Measurements from ENCODE around the gene CYP3A7.
"Not testable (repeated sequence)": the region's sequence is repeated elsewhere in the genome, so short reads cannot be mapped to it uniquely, and the experiment has no call there.

The CYP3A7 gene

DNA sequence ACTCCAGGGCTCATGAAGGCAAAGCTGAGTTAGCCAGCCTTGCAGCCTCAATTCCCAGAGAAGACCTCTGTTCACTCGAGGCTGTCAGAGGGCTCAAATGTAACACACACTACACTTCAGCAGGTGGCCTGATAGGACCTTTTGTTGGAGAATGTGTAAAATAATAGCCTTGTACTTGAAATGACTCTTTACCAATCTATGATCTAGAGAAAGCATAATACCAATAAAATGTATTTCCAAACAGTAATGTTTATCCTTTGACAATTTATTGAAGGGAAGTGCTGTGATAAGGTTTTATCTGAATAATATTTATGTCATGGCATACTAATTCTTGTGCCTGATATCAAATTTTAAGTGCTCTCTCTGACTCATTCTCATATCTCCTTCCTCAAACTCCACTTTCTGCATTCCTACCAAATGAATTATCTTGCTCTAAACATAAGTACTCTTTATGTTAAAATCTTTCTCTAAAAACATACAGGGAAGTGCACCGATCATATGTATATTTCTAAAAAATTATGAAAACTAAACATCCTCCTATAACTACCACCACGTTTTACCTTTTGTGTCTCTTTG lies 20.9 kb downstream of the CYP3A7 start:
- Histone ChIP-seq H3K4me3 (no peak overlapping the region), H3K27ac (no peak overlapping the region)
- TF ChIP-seq, protein P1, sequence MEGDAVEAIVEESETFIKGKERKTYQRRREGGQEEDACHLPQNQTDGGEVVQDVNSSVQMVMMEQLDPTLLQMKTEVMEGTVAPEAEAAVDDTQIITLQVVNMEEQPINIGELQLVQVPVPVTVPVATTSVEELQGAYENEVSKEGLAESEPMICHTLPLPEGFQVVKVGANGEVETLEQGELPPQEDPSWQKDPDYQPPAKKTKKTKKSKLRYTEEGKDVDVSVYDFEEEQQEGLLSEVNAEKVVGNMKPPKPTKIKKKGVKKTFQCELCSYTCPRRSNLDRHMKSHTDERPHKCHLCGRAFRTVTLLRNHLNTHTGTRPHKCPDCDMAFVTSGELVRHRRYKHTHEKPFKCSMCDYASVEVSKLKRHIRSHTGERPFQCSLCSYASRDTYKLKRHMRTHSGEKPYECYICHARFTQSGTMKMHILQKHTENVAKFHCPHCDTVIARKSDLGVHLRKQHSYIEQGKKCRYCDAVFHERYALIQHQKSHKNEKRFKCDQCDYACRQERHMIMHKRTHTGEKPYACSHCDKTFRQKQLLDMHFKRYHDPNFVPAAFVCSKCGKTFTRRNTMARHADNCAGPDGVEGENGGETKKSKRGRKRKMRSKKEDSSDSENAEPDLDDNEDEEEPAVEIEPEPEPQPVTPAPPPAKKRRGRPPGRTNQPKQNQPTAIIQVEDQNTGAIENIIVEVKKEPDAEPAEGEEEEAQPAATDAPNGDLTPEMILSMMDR (IDR thresholded peaks at IDR 0.05): no peak
- no peak for DNase-seq (ENCODE audit: low spot score)

GRCh38 chr7:99709838-99710578 lies 25.0 kb downstream of the CYP3A7 start:
- no peak overlapping the region for H3K4me3 ChIP-seq
- DNase-seq (ENCODE audit: low spot score): no peak
- H3K27ac ChIP-seq: no peak overlapping the region
- TF ChIP-seq, protein P1 (IDR thresholded peaks at IDR 0.05): no peak

GRCh38 chr7:99709260-99709659 lies 25.7 kb downstream of the CYP3A7 start:
- TF ChIP-seq, protein P1 (IDR thresholded peaks at IDR 0.05): no peak
- DNase-seq (ENCODE audit: low spot score): no peak
- H3K27ac ChIP-seq: no peak overlapping the region
- H3K4me3 ChIP-seq: no peak overlapping the region

- TF ChIP-seq, protein P1 (IDR thresholded peaks at IDR 0.05): no peak
- Histone ChIP-seq H3K4me3 (no peak overlapping the region), H3K27ac (no peak overlapping the region)
- no peak for DNase-seq (ENCODE audit: low spot score)
Measured at GRCh38 chr7:99707096-99707495, 27.9 kb downstream of the CYP3A7 start.

- no peak for DNase-seq (ENCODE audit: low spot score)
- TF ChIP-seq, protein P1 (IDR thresholded peaks at IDR 0.05): no peak
- H3K4me3 ChIP-seq: no peak overlapping the region
- H3K27ac ChIP-seq: no peak overlapping the region
Measured at GRCh38 chr7:99699946-99700345, 35.0 kb downstream of the CYP3A7 start.

GRCh38 chr7:99698867-99699730 lies 35.9 kb downstream of the CYP3A7 start:
- DNase-seq (ENCODE audit: low spot score); H3K4me3 ChIP-seq; H3K27ac ChIP-seq: not testable (repeated sequence)

- TF ChIP-seq, protein P1 (IDR thresholded peaks at IDR 0.05): no peak
Measured at GRCh38 chr7:99694912-99695304, 40.1 kb downstream of the CYP3A7 start.

More at GRCh38 chr7:99694912-99695304, 40.1 kb downstream of the CYP3A7 start:
- Histone ChIP-seq H3K27ac (no peak overlapping the region), H3K4me3 (no peak overlapping the region)
- DNase-seq (ENCODE audit: low spot score): no peak

Measured in coronary artery (tissue), 2 donors.